ENCODE measurements around the gene FANK1. TPM values are rescaled to one million over a fixed set of nuclear protein-coding genes. Genes with fewer than 3 reads are reported as not detected.

The FANK1 gene
- polyA plus RNA-seq, 1 donor from 2014 or later, result 3.1 TPM

DNA sequence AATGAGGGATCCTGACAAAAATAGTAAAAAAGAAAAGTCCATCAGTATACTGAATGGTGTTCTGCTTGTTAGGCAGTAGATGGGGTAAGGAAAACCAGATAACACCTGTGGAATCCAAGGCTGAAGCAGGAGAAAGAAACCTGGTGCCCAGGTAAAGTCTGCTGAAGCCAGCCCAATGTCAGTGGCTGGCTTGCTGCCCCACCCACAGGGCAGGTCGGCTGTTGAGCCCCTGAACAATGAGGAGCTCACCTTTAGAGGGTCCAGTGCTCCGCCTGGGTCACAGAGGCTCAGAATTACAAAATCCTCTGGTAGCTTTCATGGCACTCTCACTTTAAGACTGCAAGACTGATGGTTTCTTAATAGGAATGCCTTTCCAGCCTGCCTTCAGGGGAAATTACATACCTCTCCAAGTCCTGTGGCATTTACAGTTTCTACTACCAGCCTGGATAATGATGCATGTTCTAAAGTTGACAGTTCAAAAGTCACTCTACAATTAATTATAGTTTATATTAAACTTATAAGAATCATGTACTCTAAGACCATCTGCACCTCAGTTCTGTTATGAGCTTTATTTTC, 39.1 kb upstream of the FANK1 start:
- H3K4me2 ChIP-seq (ENCODE audit: low read length), result no peak overlapping the region
- no peaks in the 10 kb centered on the region for H4K20me1 ChIP-seq (ENCODE audit: insufficient read depth)
- no peaks in the 10 kb centered on the region for H3K36me3 ChIP-seq (ENCODE audit: insufficient read depth, low read length)
- no peaks in the 10 kb centered on the region for H3K9me3 ChIP-seq (ENCODE audit: low read length)
- no peaks in the 10 kb centered on the region for H3K27me3 ChIP-seq (ENCODE audit: insufficient read depth, low read depth, low read length)
- H3K9me2 ChIP-seq (ENCODE audit: insufficient read depth, low read length), result no peaks in the 10 kb centered on the region
- H3K79me2 ChIP-seq (replicated peaks; ENCODE audit: insufficient read depth, low read length), result no peaks in the 10 kb centered on the region
- TF ChIP-seq SMC3 (conservative IDR thresholded peaks at IDR 0.05; ENCODE audit: poor library complexity), result no peak
- TF ChIP-seq, protein P1, sequence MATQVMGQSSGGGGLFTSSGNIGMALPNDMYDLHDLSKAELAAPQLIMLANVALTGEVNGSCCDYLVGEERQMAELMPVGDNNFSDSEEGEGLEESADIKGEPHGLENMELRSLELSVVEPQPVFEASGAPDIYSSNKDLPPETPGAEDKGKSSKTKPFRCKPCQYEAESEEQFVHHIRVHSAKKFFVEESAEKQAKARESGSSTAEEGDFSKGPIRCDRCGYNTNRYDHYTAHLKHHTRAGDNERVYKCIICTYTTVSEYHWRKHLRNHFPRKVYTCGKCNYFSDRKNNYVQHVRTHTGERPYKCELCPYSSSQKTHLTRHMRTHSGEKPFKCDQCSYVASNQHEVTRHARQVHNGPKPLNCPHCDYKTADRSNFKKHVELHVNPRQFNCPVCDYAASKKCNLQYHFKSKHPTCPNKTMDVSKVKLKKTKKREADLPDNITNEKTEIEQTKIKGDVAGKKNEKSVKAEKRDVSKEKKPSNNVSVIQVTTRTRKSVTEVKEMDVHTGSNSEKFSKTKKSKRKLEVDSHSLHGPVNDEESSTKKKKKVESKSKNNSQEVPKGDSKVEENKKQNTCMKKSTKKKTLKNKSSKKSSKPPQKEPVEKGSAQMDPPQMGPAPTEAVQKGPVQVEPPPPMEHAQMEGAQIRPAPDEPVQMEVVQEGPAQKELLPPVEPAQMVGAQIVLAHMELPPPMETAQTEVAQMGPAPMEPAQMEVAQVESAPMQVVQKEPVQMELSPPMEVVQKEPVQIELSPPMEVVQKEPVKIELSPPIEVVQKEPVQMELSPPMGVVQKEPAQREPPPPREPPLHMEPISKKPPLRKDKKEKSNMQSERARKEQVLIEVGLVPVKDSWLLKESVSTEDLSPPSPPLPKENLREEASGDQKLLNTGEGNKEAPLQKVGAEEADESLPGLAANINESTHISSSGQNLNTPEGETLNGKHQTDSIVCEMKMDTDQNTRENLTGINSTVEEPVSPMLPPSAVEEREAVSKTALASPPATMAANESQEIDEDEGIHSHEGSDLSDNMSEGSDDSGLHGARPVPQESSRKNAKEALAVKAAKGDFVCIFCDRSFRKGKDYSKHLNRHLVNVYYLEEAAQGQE (IDR thresholded peaks at IDR 0.05; ENCODE audit: borderline replicate concordance), result no peak
- no peak for TF ChIP-seq POLR2AphosphoS5 (IDR thresholded peaks at IDR 0.05)
- TF ChIP-seq RAD21 (conservative IDR thresholded peaks at IDR 0.05), result no peak
- TF ChIP-seq, protein P2, sequence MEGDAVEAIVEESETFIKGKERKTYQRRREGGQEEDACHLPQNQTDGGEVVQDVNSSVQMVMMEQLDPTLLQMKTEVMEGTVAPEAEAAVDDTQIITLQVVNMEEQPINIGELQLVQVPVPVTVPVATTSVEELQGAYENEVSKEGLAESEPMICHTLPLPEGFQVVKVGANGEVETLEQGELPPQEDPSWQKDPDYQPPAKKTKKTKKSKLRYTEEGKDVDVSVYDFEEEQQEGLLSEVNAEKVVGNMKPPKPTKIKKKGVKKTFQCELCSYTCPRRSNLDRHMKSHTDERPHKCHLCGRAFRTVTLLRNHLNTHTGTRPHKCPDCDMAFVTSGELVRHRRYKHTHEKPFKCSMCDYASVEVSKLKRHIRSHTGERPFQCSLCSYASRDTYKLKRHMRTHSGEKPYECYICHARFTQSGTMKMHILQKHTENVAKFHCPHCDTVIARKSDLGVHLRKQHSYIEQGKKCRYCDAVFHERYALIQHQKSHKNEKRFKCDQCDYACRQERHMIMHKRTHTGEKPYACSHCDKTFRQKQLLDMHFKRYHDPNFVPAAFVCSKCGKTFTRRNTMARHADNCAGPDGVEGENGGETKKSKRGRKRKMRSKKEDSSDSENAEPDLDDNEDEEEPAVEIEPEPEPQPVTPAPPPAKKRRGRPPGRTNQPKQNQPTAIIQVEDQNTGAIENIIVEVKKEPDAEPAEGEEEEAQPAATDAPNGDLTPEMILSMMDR (IDR thresholded peaks at IDR 0.05; ENCODE audit: poor library complexity, severe bottlenecking), result no peak
- TF ChIP-seq EP300 (conservative IDR thresholded peaks at IDR 0.05; ENCODE audit: poor library complexity, severe bottlenecking), result no peak
- TF ChIP-seq MXI1 (conservative IDR thresholded peaks at IDR 0.05; ENCODE audit: poor library complexity, severe bottlenecking), result no peak
- TF ChIP-seq EZH2 (IDR thresholded peaks at IDR 0.05; ENCODE audit: borderline replicate concordance, insufficient read depth, low read length, poor library complexity, severe bottlenecking), result no peak
- TF ChIP-seq TAF1 (IDR thresholded peaks at IDR 0.05; ENCODE audit: low read depth), result no peak
- no peak overlapping the region for H2AFZ ChIP-seq (ENCODE audit: low read depth, low read length)
- no peak overlapping the region for H3K27ac ChIP-seq (ENCODE audit: low read length)
- H3K9ac ChIP-seq (ENCODE audit: low read length), result no peak overlapping the region
- no peak overlapping the region for H3K4me3 ChIP-seq (ENCODE audit: low read length)
- no peaks in the 10 kb centered on the region for H3F3A ChIP-seq (ENCODE audit: insufficient read depth, low read length, poor library complexity, severe bottlenecking)

DNA sequence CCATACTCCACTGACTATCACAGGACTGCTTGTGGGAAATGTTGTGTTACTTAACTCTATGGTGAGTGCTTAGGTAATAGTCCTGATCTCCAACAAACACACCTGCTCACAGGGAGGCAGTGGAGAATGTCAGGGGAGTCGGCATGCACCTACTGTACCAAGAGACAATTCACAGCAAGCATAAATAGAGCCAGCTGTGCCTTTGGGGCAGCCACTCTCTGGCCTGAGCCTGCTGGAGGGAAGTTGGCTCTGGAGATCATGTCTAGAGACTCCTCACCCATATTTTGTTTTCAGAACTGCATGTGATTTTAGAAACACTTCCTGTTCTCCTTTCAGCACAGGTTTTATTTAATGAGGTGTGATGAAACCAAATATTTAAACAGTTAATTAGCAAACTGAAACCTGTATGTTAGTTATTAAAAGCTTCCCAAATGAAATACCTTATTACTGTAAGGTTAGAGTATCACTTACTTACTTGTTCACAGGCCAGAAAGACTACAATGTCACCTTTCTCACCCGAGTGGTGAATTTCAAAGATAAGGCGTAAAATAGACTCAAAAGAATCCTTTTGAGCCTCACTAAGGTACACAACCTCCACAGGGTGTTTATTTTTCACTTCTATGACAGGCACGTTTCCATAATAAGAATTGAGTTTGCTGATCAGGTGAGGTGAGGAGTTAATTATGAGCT, 37.1 kb upstream of the FANK1 start:
- TF ChIP-seq POLR2AphosphoS5 (IDR thresholded peaks at IDR 0.05), result no peak
- TF ChIP-seq EZH2 (IDR thresholded peaks at IDR 0.05; ENCODE audit: borderline replicate concordance, insufficient read depth, low read length, poor library complexity, severe bottlenecking), result no peak
- TF ChIP-seq SMC3 (conservative IDR thresholded peaks at IDR 0.05; ENCODE audit: poor library complexity), result no peak
- TF ChIP-seq, protein P1 (IDR thresholded peaks at IDR 0.05; ENCODE audit: borderline replicate concordance), result no peak
- no peak for TF ChIP-seq RAD21 (conservative IDR thresholded peaks at IDR 0.05)
- no peak for TF ChIP-seq MXI1 (conservative IDR thresholded peaks at IDR 0.05; ENCODE audit: poor library complexity, severe bottlenecking)
- no peak for TF ChIP-seq TAF1 (IDR thresholded peaks at IDR 0.05; ENCODE audit: low read depth)
- no peak for TF ChIP-seq EP300 (conservative IDR thresholded peaks at IDR 0.05; ENCODE audit: poor library complexity, severe bottlenecking)
- TF ChIP-seq, protein P2 (IDR thresholded peaks at IDR 0.05; ENCODE audit: poor library complexity, severe bottlenecking), result no peak
- no peaks in the 10 kb centered on the region for H3K9me3 ChIP-seq (ENCODE audit: low read length)
- no peaks in the 10 kb centered on the region for H3K79me2 ChIP-seq (replicated peaks; ENCODE audit: insufficient read depth, low read length)
- H3K27me3 ChIP-seq (ENCODE audit: insufficient read depth, low read depth, low read length), result no peaks in the 10 kb centered on the region
- H2AFZ ChIP-seq (ENCODE audit: low read depth, low read length), result no peak overlapping the region
- no peak overlapping the region for H3K27ac ChIP-seq (ENCODE audit: low read length)
- H3K9me2 ChIP-seq (ENCODE audit: insufficient read depth, low read length), result no peaks in the 10 kb centered on the region
- no peak overlapping the region for H3K4me2 ChIP-seq (ENCODE audit: low read length)
- H3K9ac ChIP-seq (ENCODE audit: low read length), result no peak overlapping the region
- no peaks in the 10 kb centered on the region for H3K36me3 ChIP-seq (ENCODE audit: insufficient read depth, low read length)
- no peaks in the 10 kb centered on the region for H4K20me1 ChIP-seq (ENCODE audit: insufficient read depth)
- H3K4me3 ChIP-seq (ENCODE audit: low read length), result no peak overlapping the region
- H3F3A ChIP-seq (ENCODE audit: insufficient read depth, low read length, poor library complexity, severe bottlenecking), result no peaks in the 10 kb centered on the region

Data from neural cell (in vitro differentiated cells).